ENCODE measurements around the gene ATM.

DNA sequence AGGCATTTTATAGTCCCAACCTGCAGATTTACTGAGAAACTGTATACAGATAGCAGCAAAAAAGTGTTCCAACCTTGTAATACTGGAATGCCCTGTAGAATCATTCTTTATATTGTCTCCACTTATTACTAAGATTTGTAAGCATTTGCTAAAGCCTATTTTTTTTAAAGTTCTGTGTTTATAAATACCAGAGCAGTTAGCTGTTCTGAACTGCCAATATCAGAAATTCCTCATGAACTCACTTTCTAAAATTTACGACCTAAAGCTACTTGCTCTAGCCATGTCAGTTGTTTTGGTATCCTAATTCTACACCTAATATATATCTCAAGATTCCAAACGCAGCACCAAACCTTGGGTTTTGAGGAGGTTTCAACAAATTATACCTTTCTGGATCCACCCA is 141.3 kb downstream of the ATM start:
- no peak for TF ChIP-seq SPI1 (IDR thresholded peaks at IDR 0.05; ENCODE audit: borderline replicate concordance, low read depth)
- no peak for TF ChIP-seq GABPA (IDR thresholded peaks at IDR 0.05; ENCODE audit: low read depth)
- TF ChIP-seq, protein P1, sequence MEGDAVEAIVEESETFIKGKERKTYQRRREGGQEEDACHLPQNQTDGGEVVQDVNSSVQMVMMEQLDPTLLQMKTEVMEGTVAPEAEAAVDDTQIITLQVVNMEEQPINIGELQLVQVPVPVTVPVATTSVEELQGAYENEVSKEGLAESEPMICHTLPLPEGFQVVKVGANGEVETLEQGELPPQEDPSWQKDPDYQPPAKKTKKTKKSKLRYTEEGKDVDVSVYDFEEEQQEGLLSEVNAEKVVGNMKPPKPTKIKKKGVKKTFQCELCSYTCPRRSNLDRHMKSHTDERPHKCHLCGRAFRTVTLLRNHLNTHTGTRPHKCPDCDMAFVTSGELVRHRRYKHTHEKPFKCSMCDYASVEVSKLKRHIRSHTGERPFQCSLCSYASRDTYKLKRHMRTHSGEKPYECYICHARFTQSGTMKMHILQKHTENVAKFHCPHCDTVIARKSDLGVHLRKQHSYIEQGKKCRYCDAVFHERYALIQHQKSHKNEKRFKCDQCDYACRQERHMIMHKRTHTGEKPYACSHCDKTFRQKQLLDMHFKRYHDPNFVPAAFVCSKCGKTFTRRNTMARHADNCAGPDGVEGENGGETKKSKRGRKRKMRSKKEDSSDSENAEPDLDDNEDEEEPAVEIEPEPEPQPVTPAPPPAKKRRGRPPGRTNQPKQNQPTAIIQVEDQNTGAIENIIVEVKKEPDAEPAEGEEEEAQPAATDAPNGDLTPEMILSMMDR (IDR thresholded peaks at IDR 0.05; ENCODE audit: insufficient read depth, low read length), result no peak
- no peak for TF ChIP-seq POLR2AphosphoS5 (IDR thresholded peaks at IDR 0.05; ENCODE audit: low read depth)
- TF ChIP-seq, protein P2, sequence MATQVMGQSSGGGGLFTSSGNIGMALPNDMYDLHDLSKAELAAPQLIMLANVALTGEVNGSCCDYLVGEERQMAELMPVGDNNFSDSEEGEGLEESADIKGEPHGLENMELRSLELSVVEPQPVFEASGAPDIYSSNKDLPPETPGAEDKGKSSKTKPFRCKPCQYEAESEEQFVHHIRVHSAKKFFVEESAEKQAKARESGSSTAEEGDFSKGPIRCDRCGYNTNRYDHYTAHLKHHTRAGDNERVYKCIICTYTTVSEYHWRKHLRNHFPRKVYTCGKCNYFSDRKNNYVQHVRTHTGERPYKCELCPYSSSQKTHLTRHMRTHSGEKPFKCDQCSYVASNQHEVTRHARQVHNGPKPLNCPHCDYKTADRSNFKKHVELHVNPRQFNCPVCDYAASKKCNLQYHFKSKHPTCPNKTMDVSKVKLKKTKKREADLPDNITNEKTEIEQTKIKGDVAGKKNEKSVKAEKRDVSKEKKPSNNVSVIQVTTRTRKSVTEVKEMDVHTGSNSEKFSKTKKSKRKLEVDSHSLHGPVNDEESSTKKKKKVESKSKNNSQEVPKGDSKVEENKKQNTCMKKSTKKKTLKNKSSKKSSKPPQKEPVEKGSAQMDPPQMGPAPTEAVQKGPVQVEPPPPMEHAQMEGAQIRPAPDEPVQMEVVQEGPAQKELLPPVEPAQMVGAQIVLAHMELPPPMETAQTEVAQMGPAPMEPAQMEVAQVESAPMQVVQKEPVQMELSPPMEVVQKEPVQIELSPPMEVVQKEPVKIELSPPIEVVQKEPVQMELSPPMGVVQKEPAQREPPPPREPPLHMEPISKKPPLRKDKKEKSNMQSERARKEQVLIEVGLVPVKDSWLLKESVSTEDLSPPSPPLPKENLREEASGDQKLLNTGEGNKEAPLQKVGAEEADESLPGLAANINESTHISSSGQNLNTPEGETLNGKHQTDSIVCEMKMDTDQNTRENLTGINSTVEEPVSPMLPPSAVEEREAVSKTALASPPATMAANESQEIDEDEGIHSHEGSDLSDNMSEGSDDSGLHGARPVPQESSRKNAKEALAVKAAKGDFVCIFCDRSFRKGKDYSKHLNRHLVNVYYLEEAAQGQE (IDR thresholded peaks at IDR 0.05; ENCODE audit: insufficient replicate concordance, low read depth), result no peak
